Measurements from ENCODE around the gene SMIM1. TPM values are rescaled to one million over a fixed set of nuclear protein-coding genes. Genes with fewer than 3 reads are reported as not detected.

Gene SMIM1
- polyA plus RNA-seq, 1 donor, result 5.7 TPM

DNA sequence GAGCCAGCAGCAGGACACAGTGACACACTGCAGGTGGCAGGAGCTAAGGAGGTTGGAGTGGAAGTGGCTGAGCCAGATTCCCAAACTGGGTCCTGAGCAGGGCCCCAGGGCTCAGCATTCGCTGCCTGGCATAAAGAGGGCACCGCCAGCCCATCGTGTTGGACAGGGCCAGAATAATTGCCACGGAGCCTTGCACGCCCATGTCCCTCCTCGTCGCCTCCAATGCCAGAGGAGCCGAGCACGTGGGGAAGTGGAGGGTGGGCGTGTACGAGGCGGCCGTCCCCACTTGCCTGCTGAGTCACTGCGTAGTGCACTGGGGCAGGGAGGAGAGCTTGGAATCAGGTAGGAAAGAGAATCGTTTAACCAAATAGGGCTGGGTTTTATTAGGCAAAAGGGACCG lies 49.9 kb downstream of the SMIM1 start:
- DNase-seq, result no peak

GRCh38 chr1:3824650-3825049 lies 52.1 kb downstream of the SMIM1 start:
- no peak for DNase-seq

GRCh38 chr1:3825356-3825755 lies 52.8 kb downstream of the SMIM1 start:
- no peak for DNase-seq

Other genes with a start within 250 kb of the SMIM1 start
- gene MEGF6, start 161.2 kb upstream of the SMIM1 start, polyA plus RNA-seq (ENCODE audit: insufficient read length), result 15.6 TPM
- gene TPRG1L, start 147.7 kb upstream of the SMIM1 start, polyA plus RNA-seq (ENCODE audit: insufficient read length), result 29.7 TPM
- gene WRAP73, start 122.6 kb upstream of the SMIM1 start, polyA plus RNA-seq (ENCODE audit: insufficient read length), result 16.1 TPM
- gene TP73, start 120.2 kb upstream of the SMIM1 start, polyA plus RNA-seq (ENCODE audit: insufficient read length), result 2.1 TPM
- 0.14 TPM for gene CCDC27, start 20.3 kb upstream of the SMIM1 start, polyA plus RNA-seq (ENCODE audit: insufficient read length)
- 61.1 TPM for gene LRRC47, start 23.7 kb downstream of the SMIM1 start, polyA plus RNA-seq (ENCODE audit: insufficient read length)
- gene CEP104, start 84.5 kb downstream of the SMIM1 start, polyA plus RNA-seq (ENCODE audit: insufficient read length), result 20.1 TPM
- 5.7 TPM for gene DFFB, start 84.7 kb downstream of the SMIM1 start, polyA plus RNA-seq (ENCODE audit: insufficient read length)
- 16.7 TPM for gene C1orf174, start 127.5 kb downstream of the SMIM1 start, polyA plus RNA-seq (ENCODE audit: insufficient read length)

All from hindlimb muscle (tissue), 1 donor.